ENCODE measurements around the gene THUMPD3.

The THUMPD3 gene

GRCh38 chr3:9422712-9423424, 60.0 kb downstream of the THUMPD3 start:
- DNase-seq = peak; percentile 58

- no peak for DNase-seq
These were observed 65.6 kb downstream of the THUMPD3 start for GRCh38 chr3:9428411-9428810.

GRCh38 chr3:9430733-9431132, 67.9 kb downstream of the THUMPD3 start:
- no peak for DNase-seq

DNA sequence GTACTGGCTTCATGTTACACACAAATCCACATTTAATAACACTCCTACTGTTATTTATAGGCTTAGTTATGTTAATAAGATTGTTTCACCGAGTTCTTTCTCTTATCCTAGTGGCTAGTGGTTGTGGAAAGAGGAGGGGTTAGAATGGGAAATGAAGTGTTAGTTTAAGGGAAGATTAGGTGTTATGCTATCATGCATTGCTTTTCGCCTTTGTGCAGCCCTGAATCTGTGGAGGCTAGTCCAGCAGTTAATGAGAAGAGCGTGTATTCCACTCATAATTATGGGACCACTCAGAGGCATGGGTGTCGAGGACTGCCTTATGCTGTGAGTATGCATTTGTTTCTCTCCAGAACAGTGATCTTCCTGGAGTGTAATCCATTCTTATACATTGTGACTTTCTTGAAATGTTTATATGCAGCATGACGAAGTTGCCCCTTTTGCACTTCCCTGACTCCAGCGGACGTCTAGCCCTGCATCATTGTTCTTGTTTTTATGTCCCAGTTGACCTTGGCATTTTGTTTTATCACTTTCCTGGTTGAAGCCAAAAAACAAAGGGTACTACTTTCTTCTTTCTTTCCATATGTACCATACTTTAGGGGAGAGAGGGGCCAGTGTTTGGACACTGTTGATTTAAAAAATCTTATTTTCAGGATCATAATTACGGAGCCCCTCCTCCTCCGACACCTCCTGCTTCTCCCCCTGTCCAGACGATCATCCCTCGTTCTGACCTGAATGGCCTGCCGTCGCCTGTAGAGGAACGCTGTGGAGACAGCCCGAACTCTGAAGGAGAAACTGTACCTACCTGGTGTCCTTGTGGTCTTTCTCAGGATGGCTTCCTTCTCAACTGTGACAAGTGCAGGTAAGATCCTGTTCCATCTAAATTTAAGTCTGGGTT, 71.0 kb downstream of the THUMPD3 start:
- no peak for DNase-seq

DNA sequence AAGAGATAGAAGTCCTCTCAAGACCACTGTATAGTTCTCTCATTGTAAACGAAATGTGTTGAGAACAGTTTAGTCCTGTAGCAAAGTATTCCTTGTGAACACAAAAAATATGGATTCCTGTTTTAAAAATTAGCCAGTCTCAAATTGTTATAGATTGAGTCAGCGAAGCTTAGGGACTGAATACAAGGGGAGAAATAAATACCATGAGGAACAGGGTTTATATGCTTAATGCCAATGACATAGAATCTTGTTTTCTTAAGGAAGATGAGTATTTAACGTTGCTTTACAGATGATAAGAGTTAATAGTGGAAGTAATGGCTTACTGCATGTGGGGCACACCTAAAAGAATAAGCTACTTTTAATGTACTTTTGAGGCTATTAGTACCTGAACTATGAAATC, 72.5 kb downstream of the THUMPD3 start:
- DNase-seq = no peak
